AML-193 (cell line): Measurements from ENCODE around the gene FLVCR2.
A peak's percentile ranks its signal among the peaks of the same experiment; 100 is the strongest.

Experiments used
- DNase-seq, 2 experiments: peaks; one replicate each; lab custom pipeline; 2025; lab: John Stamatoyannopoulos, UW

Gene FLVCR2

DNA sequence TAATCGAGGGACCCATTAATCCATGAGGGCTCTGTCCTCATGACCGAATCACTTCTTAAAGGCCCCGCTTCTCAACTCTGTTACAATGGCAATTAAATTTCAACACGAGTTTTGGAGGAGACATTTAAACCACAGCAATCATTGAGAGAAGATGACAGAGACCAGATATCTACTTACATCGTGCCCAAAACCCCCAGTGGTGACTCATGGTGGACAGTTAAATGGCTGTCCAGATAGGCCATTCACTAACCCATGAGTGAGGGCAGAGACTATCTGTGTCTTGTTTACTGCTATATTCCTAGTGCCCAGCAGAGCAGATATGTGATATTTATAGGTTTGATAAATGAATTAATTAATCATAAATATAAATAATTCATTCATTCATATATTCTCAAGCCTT, 20.0 kb upstream of the FLVCR2 start:
- no peak for DNase-seq

DNA sequence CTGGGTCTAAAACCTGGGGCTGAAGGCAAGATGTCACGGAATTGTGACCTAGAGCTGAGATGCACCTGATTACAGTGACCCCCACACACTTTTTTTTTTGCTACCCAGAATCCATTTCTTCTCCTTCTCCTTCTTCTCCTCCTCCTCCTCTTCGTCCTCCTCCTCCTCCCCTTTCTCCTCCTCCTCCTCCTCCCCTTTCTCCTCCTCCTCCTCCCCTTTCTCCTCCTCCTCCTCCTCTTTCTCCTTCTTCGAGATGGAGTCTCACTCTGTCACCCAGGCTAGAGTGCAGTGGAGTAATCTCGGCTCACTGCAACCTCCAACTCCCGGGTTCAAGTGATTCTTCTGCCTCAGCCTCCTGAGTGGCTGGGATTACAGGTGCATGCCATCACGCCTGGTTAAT, 19.4 kb upstream of the FLVCR2 start:
- no peak for DNase-seq

DNA sequence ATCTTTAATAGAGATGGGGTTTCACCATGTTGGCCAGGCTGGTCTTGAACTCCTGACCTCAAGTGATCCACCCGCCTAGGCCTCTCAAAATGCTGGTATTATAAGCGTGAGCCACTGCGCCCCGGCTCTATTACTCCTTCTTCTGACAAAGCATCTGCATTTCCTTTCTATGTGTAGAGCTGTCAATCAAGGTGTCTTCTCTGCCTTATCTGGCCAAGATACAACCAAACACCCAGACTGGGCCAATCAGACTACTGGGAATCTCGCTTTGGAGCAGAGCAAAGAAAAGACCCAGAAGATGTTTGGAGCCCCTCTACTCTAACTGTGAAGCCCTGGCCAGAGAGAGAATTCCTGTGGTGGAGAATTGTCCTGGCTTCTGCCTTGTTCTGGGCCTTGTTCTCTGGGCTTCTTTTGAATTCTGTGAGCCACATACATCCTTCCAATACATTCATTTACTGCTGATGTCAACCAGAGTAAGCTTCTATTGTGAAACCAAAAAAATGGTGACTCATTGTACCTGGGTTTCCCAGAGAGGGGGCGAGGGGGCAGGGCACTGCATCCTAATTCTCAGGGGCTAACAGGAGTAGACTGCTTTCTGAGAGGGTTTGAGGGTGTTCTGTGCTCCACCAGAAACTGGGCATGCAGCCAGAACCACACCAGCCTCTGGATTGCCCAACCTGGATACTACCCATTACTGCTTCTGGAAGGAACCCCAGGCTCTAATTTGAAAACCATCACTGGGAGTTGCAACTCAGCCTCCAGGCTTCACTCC, 18.8 kb upstream of the FLVCR2 start:
- DNase-seq = peak; percentile 94 to 95

DNA sequence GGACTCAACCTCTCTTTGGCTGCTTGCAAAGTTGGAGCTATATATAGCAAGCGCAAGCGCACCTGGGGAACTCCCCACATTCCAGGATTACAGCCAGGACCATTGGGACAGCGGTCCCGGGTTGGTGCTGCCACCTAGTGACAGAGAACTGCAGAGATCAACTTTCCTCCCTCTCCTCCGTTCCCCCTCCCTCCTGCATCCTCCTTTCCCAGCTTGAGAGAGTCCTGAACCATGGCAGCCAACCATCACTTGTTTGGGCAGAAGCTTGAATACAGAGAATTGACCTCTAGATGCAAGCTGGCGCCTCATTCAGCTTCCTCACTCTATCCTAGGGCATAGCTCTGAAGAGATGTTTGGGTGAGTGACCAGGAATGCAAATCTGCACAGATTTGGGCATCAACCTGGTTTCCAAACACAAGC, 17.4 kb upstream of the FLVCR2 start:
- DNase-seq = peak; percentile 49 to 50

GRCh38 chr14:75562089-75562488, 16.3 kb upstream of the FLVCR2 start:
- no peak for DNase-seq

DNA sequence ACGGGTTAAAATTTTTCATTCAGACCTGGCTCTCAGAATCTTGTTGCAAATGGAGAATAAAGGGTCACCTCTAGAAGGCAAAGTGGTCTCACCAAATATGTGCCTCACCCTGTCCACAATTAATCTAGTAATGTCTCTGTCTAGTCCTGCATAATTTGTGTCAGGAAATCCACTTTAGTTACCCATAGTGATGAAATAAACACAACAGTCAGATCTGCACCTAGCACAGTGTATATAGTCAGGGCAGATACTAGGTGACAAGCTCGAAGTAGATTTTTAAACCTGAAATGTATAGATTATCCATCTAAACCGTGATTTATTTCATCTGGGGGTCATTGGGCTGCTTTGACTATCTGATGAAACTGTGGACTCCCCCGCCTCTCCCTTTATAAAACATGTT, 15.9 kb upstream of the FLVCR2 start:
- no peak for DNase-seq

DNA sequence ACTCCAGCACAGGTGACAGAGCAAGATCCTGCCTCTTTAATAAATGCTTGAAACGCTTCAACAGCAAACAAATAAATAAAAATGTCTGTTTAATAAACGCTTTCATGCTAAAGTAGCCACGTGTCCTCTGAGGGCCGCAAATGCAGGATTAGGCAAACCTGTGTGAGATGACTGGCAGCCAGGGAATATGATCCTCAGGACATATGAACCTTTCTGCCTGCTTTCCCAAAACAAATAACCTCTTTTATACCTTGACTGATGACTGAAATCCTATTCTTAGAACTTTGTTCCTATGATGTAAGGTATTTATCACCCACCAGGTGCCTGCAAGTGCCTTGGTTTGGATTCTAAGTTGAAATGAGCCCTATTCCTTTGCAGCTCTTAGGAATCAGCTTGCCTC, 14.5 kb upstream of the FLVCR2 start:
- DNase-seq = no peak

GRCh38 chr14:75565056-75565455, 13.4 kb upstream of the FLVCR2 start:
- DNase-seq = no peak

GRCh38 chr14:75566321-75566720, 12.1 kb upstream of the FLVCR2 start:
- no peak for DNase-seq

- no peak for DNase-seq
Observed at GRCh38 chr14:75566752-75567151, 11.7 kb upstream of the FLVCR2 start.

DNA sequence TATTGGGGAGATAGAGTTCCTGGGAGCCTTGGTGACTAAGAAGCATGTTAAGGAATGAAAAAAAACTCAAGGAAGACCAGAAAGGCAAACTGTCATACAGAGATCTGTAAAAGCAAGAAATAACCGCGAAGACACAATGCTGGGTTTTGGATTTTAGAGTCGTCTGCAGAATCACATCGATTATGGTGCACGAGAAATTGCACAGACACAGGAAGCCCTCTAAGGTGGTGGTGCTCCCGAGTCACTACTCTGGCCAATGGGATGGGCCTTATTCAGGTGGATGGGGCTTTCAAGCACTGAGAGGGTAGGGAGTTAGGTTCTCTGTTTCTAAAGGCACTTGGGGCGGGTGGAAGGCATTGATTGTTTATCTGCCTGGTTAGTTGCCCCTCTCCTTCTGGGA, 10.3 kb upstream of the FLVCR2 start:
- no peak for DNase-seq

DNA sequence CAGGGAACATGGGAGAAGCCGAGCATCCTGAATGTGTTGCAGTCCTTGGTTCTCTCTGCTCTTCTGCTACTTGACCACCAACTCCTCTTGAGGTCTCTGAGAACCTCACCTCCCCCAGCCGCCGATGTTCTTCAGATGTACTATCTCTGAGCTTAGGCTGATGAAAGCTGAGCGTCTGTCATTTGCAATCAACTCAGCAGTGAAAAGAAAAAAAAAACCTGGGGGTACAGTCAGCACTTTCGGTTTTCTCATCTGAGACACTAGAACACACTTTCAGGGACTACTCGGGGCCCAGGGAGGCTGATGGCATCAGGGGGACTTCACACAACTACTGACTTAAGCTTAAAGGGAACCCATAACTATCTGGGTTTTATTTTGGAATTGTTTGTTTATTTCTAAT, 9.6 kb upstream of the FLVCR2 start:
- DNase-seq = no peak

DNA sequence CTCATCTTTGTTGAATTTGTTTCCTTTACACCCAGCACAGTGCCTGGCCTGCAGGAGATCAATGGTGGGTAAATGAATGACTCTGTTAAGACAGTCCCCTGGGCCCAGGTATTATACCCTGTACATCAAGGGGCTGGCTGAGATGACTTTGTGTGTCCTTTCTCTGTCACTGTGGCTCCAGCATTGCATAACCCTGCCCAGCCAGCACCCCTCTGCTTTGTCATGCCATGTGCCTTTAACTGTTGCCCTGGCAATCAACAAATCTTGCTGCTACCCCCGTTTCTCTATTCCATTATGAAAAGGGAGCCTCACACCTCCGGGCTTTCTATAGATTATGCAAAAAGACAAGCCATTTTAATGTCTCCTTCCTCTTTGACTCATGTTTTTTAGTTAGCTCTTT, 7.6 kb upstream of the FLVCR2 start:
- peak; percentile 88 to 89 for DNase-seq

- DNase-seq = no peak
Observed at GRCh38 chr14:75572104-75572503, 6.3 kb upstream of the FLVCR2 start.

DNA sequence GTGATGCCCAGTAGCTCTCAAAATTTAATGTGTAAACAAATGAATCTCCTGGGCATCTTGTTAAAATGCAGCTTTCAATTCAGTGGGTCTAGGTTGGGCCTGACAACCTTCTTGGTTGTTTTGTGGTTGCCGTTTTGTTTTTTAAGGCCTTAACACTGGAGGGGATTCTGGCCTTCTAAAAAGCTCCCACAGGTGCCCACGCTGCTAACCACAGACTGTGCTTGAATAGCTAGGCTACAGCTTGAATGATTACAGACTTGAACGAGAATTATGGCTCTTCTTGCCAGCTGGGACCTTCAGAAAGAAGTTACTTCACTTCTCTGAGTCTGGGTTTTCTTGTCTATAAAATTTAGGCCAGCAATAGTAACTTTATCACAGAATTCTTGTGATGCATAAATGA, 1.3 kb upstream of the FLVCR2 start:
- no peak for DNase-seq

GRCh38 chr14:75577729-75578101, 705 bp upstream of the FLVCR2 start:
- DNase-seq = peak; percentile 84 to 85

GRCh38 chr14:75578786-75579337, 442 bp downstream of the FLVCR2 start:
- DNase-seq = no peak

DNA sequence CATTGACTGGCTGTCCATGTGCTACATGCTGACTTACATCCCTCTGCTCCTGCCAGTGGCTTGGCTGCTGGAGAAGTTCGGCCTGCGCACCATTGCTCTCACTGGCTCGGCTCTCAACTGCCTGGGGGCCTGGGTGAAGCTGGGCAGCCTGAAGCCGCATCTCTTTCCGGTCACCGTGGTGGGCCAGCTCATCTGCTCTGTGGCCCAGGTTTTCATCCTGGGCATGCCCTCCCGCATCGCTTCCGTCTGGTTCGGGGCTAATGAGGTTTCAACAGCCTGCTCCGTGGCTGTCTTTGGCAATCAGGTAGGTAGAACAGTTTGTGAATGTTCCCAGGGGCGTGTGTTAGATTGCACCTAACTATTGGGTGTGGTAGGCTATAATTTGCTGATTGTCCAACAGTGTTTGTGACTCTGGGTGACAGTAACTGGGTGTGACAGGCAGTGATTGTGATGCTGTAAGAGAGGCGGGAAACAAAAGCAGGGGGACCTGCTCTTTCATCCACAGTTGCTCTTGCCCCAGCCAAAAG, 981 bp downstream of the FLVCR2 start:
- DNase-seq = no peak

- DNase-seq = no peak
Observed at GRCh38 chr14:75579882-75580281, 1.5 kb downstream of the FLVCR2 start.

DNA sequence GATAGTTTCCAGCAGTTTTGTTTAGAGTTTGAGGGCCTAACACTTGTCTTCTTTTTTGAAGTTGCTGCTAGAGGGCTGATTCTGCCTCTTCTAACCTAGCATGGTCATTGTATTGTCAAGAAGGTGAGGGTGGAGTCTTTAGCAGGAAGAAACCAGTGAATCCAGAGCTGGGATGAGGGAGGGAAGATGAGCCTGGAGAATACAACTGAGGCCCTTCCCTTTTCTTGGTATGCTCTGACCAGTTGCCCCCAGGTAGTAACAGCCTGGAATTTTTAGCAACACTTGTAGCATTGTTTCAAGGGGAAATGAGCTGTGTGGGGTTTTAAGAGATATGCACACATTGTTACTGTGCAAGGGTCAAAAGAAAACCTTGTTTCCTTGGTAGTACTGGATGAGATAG, 9.0 kb downstream of the FLVCR2 start:
- no peak for DNase-seq

GRCh38 chr14:75589931-75590330, 11.5 kb downstream of the FLVCR2 start:
- no peak for DNase-seq

DNA sequence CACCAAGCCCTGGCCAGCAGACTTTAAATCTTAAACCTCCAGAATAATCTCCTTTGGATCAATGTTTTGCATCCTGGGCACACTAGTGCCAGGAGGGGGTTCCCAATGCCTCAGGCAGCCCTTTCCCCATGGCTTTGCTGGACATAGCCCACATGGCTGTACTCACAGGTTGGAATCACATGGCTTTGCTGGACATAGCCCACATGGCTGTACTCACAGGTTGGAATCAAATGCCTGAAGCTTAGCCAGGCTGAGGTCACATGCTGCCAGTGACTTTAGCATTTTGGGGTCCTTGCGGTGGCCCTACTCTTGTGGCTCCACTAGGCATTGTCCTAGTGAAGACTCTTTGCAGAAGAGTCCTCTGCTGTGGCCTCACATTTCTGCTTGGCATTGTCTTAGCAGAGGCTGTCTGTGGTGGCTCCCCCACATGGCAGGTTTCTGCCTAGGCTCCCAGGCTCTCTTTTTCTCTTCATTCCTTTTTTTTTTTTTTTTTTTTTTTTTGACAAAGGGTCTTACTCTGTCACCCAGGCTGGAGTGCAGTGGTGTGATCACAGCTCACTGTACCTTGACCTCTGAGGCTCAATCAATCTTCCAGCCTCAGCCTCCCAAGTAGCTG, 13.0 kb downstream of the FLVCR2 start:
- DNase-seq = no peak

GRCh38 chr14:75591987-75592575, 13.7 kb downstream of the FLVCR2 start:
- no peak for DNase-seq
